NOMO-1 (cell line): ENCODE results near the gene MOB3C.
A peak's percentile ranks its signal among the peaks of the same experiment; 100 is the strongest.
"Not testable (repeated sequence)": the region's sequence is repeated elsewhere in the genome, so short reads cannot be mapped to it uniquely, and the experiment has no call there.

Experiments used
- DNase-seq, 2 experiments: peaks; one replicate each; lab custom pipeline; 2025; ENCODE audit not compliant: unreplicated experiment in 2 of 2; lab: John Stamatoyannopoulos, UW

MOB3C gene

DNA sequence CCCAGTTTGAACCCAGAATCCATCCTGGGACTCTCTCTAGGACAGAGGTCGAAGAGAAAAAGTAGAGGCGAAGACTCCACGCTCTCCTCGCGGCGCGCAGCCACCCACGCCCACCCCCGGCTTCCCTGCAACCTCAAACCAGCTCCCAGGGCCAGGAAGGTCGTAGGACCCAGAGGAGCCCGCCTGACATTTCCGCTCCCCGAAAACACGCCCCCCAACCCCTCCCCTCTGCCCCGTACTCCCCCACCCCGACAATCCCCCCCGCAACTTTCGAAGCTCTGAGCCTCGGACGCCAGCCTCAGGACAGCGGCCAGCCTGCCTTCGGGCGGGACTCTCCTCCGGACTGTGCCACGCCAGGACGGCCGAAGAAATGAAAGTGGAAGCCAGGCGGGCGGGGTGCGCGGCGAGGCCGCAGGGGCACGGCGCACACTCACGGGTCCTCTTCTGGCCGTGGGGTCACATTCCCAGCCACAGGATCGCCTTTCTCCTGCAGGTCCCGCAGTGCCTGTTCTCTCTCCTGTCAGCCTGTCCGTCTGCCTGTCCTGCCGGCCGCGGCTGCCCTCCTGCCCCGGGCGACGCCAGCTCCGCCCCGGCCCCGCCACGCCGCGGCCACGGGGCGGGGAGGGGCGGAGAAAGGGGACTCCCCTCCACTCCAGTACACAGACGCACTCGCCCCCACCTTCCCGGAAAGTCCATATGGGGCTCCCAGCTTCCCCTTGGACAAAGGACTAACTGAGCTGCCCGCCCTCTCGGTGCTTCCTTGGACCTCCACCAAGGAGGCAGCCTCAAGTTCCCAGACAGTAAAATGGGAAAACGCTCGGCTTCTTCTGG lies at the start of gene MOB3C:
MOB3C (minus strand) TSS at position 535 of the 831 bp plus-strand sequence. CDS start 3,490 bp downstream, outside the sequence.
- DNase-seq, result peak; percentile 20 to 37

DNA sequence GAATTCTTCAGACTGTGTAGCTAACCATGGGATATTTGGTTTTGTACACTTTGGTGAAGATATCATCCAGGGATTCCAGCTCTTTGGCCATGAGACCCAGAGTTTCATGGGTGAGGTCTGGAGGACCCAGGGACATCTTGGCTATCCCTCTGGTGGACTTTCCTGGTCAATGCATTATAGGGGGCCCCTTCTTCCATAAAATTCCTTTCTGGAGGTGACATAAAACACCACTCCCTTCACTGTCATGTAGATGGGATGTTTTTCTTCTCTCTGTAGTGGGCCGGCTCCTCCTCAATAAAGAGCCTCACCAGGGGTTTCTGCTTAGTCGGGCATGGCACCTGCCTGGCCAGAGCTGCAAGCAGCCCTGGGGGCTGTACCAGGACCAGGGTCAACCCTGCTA lies 49.4 kb upstream of the MOB3C start:
- no peak for DNase-seq

DNA sequence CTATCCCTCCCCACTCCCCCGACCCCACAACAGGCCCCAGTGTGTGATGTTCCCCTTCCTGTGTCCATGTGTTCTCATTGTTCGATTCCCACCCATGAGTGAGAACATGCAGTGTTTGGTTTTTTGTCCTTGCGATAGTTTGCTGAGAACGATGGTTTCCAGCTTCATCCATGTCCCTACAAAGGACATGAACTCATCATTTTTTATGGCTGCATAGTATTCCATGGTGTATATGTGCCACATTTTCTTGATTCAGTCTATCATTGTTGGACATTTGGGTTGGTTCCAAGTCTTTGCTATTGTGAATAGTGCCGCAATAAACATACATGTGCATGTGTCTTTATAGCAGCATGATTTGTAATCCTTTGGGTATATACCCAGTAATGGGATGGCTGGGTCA lies 46.3 kb upstream of the MOB3C start:
- DNase-seq, result not testable (repeated sequence)

DNA sequence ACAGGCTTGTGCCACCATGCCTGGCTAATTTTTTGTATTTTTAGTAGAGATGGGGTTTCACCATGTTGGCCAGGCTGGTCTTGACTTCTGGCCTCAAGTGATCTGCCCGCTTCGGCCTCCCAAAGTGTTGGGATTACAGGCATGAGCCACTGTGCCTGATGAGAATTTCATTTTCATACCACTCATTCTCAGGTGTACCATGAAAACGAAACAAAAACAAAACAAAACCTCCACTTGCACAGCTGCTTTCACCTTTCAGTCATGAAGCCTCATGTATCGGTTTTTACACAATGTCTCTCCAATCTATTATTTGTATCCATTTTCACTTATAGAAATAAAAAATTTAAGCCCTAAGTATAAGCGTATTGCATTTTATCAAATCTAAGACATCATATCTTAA lies 43.5 kb upstream of the MOB3C start:
- DNase-seq, result not testable (repeated sequence)

DNA sequence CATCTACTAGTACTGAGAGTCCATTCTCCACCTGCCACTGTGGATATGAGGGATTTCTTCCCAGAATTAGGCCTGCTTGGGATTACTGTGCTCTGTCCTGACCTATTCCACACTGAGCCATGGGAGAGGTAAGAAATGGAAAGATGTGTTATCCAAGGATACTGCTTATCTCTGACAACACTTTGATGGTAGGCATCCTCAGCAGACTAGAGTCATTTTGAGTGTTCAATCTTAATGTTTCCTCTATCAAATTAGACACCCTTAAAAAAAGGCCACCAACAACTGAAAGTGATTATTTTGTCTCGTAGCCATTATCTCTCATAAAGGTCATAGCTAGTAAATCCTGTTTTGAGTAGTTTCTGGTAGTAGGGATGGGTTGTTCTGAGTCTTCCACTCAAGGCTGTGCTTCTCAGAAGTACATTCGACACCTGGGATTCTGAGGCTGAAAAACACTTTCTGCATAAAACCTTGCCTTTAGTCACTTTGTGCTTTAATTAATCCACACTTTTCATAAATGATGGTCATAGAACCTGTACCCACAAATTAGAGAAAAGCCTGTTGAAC lies 42.8 kb upstream of the MOB3C start:
- DNase-seq, result no peak

DNA sequence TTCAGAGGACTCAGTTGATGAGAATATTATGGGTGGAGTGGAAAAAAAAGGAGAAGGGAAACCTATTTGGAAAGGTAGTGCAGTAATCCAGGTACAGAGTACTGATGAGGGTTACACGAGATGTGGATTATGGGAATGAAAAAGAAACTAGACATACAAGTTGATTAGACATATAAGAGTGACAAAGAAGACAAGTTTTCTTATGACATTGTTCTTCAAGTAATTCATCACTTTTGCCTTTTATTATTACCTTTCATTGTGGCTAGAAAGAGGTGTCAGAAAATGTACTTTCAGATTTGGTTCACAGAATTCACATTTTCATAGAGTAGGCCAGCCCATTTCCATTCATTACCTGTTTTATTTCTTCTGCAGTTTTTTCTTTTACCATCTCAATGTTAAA lies 41.2 kb upstream of the MOB3C start:
- no peak for DNase-seq

DNA sequence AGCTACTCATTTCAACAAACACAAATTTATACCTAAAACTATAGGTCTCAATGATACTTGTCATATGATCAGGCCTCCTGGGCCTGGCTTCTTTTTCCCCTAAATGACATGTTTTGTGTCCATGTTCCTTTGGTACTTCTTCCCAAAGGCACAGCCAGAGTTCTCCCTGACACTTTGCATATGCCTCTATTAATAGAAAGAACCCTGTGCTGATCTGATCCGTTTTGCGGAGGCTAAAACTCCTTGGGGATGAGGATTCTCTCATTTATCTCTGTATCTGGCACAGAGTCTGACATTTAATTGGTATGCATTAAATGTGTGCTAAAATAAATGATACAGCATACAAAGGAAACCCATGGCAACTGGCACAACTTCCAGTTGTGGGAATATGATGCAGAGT lies 40.0 kb upstream of the MOB3C start:
- DNase-seq, result no peak

DNA sequence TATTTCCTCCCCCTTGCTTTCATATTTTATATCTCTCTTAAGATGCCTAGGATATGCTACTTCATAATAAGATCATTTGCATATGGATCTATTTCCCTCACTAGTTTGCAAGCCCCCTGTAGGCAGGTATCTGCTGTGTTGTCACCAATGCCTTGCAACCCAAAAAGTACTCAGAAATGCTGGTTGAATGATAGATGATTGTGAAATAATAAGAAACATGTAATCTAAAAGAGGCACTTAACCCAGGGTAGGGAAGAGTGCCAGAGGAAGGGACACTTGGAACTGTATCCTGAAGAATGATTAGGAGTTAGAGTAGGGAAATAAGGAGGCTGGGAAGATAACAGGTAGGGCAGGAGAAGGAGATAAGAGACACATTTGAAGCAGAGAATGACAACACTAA lies 39.2 kb upstream of the MOB3C start:
- no peak for DNase-seq

DNA sequence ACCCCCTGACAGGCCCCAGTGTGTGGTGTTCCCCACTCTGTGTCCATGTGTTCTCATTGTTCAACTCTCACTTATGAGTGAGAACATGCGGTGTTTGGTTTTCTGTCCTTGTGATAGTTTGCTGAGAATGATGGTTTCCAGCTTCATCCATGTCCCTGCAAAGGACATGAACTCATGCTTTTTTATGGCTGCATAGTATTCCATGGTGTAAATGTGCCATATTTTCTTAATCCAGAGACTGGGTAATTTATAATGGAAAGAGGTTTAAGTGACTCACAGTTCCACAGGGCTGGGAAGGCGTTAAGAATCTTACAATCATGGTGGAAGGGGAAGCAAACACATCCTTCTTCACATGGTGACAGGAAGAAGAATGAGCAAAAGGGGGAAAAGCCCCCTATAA lies 38.1 kb upstream of the MOB3C start:
- not testable (repeated sequence) for DNase-seq

DNA sequence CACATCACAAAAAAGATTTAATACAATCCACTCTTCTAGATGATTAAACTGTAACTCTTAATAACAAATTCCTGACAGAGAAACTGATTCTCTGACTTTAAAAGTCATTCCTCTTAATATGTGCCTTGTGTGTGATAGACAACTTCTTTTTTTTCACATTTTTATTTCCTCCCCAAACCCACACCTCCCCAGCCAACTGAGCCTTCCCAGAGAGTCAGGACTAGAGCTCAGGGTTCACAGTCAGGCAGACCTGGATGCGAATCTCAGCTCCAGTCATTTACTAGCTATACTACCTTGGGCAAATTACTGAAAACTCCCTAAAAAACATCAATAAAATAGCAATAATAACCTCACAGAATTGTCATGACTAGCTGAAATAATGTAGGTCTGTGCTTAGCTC lies 37.4 kb upstream of the MOB3C start:
- DNase-seq, result no peak

DNA sequence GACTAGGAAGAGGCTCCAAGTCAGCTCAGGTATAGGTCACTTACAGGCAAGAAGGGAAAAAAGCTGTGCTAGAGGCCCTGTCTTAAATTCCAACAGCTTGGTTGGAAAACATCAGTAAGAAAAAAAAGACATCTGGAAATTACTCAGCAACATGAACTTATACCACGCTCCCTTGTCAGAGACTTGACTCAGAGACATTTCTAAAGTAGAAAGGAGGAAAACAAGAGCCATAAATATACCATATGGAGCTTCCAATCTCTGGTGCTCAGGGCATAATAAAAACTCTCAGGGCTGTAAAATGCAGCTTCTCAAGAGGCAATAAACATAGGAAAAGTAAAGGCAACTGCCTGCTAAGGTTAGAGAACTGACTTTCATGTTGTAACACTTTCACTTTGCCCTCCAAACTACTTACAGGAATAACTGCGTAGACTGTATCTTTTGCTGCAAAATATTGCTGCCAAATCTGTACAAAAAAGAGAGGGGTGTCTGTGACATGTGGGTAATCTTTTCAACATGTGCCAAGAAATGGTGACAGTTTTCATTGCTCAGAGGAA lies 36.9 kb upstream of the MOB3C start:
- no peak for DNase-seq

DNA sequence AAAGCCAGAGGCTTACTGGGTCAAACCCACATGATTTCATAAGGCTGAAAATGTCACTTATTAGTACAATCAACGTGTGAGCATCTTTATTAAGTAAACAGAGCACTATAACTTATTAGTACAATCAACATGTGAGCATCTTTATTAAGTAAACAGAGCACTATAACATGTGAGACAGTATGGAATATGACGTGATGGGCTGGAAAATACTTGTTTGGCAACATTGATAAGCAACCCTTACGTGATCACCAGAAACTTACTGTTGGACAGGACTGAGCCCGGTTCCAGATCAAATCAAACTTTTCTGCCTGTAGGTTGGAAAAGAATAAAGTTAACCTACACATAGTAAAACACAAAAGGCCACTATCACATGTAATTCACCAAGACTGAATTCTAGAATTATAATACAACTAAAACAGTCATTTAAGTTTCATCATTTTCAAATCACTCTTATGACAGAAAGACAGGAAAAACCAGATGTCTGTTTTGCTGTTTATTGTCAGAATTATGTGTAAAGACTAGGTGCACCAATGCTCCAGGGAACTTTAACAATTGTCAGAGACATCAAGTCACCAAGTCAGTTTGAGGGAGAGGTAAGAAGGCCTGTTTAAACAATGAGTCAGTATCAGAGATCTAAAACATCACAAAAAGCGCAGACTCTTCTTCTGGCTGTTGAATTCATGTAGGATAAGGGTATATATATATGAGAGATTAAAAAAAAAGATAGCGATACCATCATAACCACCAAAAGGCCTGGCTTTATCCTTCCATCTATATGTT lies 35.9 kb upstream of the MOB3C start:
- DNase-seq, result no peak

DNA sequence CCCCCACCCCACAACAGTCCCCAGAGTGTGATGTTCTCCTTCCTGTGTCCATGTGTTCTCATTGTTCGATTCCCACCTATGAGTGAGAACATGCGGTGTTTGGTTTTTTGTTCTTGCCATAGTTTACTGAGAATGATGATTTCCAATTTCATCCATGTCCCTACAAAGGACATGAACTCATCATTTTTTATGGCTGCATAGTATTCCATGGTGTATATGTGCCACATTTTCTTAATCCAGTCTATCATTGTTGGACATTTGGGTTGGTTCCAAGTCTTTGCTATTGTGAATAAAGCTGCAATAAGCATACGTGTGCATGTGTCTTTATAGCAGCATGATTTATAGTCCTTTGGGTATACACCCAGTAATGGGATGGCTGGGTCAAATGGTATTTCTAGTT lies 34.5 kb upstream of the MOB3C start:
- not testable (repeated sequence) for DNase-seq

DNA sequence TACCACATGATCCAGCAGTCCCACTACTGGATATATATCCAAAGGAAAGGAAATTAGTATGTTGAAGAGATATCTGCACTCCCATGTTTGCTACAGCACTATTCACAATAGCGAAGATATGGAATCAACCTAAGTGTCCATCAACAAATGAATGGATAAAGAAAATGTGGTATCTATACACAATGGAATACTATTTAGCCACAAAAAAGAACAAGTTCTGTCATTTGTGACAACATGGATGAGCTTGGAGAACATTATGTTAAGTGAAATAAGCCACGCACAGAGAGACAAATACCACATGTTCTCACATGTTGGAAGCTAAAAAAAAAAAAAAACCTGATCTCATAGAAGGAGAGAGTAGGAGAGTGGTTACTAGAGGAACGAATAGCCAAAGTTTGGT lies 33.9 kb upstream of the MOB3C start:
- DNase-seq, result no peak

DNA sequence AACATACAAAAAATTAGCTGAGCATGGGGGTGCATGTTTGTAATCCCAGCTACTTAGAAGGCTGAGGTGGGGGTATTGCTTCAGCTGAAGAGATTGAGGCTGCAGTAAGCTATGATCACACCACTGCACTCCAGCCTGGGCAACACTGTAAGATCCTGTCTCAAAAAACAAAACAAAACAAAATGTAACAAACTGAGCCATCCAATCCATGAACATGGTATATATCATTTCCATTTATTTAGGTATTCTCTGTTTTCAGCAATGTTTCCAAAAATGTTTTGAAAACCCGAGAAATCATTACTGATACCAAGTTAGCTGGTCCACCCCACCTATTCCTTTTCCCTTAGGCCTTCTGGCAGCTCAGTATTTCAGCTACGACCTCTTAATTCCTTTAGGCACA lies 33.2 kb upstream of the MOB3C start:
- DNase-seq, result no peak

DNA sequence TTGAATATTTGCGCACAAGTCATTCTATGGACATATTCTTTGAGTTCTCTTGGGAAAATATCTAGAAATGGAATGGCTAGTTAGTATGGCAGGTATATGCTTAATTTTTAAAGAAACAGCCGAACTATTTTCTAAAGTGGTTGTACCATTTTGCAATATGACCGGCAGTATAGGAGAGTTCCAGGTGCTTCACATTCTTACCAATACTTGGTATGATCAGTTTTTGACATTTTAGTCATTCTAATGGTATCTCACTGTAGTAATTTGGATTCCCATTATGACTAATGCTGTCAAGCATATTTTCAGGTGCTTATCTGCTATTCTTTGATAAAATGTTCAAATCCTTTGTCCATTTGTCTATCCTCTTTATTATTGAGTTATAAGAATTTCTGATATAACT lies 31.0 kb upstream of the MOB3C start:
- no peak for DNase-seq

DNA sequence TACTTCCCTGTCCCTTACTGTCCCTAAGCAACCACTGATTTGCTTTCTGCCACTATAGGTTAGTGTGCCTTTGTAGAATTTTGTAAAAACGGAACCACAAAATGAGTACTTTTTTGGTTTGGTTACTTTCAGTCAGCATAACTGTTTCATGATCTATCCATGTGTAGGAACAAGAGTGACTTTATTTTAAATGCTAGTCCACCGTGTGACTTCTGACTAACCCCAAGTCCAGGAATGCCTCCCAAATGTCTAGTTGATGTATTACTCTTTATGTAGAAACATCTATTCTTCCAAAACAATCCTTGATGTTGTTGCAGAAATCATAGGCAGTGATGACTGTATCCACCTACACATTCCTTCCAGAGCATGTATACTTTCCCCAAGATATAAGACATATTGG lies 30.2 kb upstream of the MOB3C start:
- DNase-seq, result no peak

DNA sequence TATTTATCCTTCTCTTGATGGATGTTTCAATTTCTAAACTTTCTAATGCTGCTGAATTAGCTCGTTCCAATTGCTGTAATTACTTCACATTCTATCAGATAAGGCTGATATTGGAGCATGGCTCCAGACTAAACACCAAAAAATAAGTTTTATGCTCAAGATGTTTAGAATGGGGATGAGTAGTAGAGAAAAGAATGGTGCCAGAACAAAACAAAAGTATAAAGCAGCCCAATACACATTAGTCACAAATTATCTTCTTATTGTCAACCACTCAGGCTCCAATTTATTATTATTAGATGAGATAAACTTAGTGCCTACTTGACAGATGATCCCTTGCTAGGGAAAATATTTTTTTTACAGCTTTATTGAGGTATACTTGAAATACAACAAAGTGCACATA lies 29.7 kb upstream of the MOB3C start:
- no peak for DNase-seq

DNA sequence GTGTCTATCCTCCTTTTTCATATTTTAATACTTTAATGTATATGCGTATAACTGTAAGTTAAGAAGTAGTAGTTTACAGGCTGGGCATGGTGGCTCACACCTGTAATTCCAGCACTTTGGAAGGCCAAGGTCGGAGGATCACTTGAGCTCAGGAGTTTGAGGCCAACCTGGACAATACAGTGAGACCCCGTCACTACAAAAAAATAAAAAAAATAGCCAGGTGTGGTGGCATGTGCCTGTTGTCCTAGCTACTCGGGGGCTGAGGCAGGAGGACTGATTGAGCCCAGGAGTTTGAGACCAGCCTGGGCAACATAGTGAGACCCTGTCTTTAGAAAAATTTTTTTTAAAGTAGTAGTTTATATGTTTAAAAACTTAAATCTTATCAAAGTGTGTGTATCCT lies 29.2 kb upstream of the MOB3C start:
- DNase-seq, result no peak

DNA sequence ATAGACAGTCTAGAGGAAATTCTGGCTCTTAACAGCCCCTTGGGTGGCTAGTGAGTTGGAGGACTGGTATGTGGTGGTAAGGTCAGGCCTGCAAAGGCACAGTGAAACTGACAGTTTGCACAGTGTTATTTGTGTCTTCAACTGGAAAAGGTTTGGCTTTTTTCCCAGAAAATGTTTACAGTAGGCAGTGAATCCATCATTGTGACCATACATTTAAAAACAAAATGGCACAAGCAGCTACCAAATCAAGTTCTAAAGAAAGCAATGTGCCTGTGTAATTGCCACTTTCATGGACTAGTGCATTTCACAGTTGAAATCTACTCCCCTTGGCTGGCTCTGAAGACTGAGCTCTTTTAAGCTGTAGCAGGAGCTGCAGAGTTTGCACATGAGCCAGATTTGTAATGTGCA lies 26.8 kb upstream of the MOB3C start:
- no peak for DNase-seq

DNA sequence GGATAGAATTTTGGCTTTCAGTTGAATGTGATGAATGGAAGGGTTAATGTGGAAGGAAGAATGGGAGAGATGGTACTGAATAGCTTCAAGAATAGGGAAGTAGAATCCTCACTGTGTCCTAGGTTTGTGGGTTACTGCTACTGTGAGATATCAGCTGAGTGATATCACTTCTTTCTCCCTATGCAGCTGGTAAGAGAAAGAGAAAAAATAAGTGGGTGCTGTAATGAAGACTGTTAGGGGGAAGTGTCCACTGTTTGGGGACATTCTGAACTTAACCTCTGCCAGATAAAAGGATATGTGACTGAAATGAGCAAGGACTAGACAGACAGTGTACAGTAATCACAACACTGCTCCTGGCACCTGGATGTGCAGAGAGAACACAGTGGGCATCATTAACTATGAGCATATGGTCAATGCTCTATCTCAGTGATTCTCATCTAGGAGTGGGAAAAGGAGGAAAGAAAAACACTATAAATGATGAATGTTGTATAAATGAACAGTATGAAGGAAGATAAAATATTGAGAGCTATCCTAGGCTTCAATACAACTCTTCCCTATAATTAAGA lies 25.6 kb upstream of the MOB3C start:
- DNase-seq, result no peak
